GM19395 (cell line): ENCODE data around the gene GOLGA8T.
"Not testable (repeated sequence)": the region's sequence is repeated elsewhere in the genome, so short reads cannot be mapped to it uniquely, and the experiment has no call there.

Source experiments
- ATAC-seq: cut with Tn5 transposase; IDR thresholded peaks from one replicate; pipeline ENCODE4 v1.9.1; 2021; ENCODE audit warnings: mild to moderate bottlenecking, moderate library complexity; ENCODE audit not compliant: unreplicated experiment

GOLGA8T gene

GRCh38 chr15:30191143-30191542 lies 56.3 kb downstream of the GOLGA8T start:
- not testable (repeated sequence) for ATAC-seq

GRCh38 chr15:30191639-30192038 lies 56.8 kb downstream of the GOLGA8T start:
- ATAC-seq = not testable (repeated sequence)

GRCh38 chr15:30192119-30192745 lies 57.4 kb downstream of the GOLGA8T start:
- ATAC-seq = not testable (repeated sequence)

- not testable (repeated sequence) for ATAC-seq
Observed at GRCh38 chr15:30192892-30193291, 58.0 kb downstream of the GOLGA8T start.
